HG02588 (cell line): Measurements from ENCODE around the gene PLA2G2C.
"Not testable (repeated sequence)": the region's sequence is repeated elsewhere in the genome, so short reads cannot be mapped to it uniquely, and the experiment has no call there.

ENCODE experiments used
- ATAC-seq: cut with Tn5 transposase; IDR thresholded peaks from one replicate; pipeline ENCODE4 v1.9.1; 2021; ENCODE audit warnings: mild to moderate bottlenecking, moderate library complexity; ENCODE audit not compliant: unreplicated experiment

PLA2G2C gene

GRCh38 chr1:20138346-20138745 is 48.0 kb downstream of the PLA2G2C start:
- ATAC-seq = no peak

GRCh38 chr1:20137604-20138003 is 48.7 kb downstream of the PLA2G2C start:
- no peak for ATAC-seq

DNA sequence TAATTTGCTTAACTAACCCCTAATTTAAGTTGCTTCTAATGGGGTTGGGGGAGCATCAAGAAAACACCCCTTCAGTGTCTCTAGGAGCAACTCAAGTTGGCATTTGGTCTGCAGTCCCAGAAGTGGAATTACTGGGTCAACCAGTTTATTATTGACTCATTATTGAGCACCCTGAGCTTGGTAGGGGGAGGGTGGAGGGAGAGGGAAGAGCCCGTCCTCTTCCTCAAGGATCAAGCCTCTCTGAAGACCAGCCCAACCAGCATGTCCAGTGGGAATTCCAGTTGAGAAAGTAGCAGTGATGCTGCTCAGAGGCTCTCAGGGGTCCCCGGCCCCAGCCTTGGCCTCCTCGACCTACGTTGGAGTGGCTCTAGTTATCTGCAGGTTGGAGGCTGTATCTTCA is 49.3 kb downstream of the PLA2G2C start:
- no peak for ATAC-seq

DNA sequence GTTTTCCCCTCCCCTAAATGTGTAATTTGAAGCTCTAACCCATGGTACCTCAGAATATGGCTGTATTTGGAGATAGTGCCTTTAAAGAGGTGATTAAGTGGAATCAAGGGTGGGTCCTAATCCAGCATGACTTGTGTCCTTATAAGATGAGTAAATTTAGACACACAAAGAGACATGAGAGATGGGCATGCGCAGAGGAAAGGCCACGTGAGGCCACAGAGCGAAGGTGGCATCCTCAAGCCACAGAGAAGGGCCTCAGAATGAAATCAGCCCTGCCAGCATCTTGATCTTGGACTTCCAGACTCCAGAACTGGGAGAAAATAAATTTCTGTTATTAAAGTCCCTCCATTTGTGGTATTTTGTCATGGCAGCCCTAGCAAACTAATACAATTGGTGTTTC is 50.1 kb downstream of the PLA2G2C start:
- no peak for ATAC-seq

DNA sequence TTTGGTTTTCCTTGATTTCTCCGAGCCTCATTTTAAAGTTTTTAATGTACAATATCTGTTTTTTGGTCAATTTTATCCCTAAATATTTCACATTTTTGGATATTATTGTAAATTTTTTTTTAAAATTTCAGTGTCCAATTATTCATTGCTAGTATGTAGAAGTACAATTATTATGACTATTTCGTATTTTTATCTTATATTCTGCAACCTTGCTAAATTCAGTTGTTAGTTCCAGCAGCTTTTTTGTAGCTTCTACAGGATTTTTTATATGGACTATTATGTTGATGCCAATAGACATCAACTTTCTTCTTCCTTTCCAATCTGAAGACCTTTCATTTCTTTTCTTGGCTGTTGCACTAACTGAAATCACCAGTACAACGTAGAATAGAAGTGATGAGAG is 51.3 kb downstream of the PLA2G2C start:
- no peak for ATAC-seq

DNA sequence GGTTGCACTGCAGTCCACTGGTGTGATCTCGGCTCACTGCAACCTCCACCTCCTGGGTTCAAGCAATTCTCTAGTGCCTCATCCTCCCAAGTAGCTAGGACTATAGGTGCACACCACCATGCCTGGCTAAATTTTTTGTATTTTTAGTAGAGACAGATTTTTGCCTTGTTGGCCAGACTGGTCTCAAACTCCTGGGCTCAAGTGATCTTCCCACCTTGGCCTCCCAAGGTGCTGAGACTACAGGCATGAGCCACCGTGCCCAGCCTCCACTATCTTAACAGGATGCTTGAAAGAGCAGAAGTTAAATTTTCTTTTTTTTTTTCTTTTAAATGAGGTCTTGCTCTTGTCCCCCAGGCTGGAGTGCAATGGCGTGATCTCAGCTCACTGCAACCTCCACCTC is 55.8 kb downstream of the PLA2G2C start:
- ATAC-seq = not testable (repeated sequence)

DNA sequence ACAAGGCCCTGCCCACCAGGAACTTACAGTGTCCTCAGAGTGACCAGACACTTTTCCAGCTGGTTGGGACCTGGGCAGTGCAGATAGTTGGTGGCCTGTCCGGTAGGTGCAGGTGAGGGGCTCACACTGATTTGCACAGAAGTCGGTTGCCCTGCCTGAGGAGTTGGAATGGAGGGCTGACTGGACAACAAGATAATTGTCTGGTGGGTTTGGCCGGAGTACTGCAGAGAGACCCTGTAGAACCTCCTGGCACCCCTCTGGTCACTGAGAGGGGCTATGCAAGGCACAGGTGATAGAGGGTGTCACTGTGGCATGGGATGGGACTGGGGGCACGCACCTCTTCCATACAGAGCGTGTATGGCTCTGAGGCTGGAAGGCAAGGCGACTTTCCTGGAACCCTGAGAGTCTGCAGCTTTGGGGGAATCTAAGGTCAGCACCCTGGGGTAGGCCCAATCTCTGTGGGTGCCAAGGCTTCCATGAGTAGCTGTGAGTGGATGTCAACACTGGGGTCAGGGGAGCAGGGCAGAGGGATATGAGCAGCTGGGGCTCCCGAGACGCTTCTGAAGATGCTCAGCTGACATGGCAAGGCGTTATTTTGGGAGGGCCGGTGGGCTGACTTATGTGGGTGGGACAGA is 59.4 kb downstream of the PLA2G2C start:
- ATAC-seq = no peak

DNA sequence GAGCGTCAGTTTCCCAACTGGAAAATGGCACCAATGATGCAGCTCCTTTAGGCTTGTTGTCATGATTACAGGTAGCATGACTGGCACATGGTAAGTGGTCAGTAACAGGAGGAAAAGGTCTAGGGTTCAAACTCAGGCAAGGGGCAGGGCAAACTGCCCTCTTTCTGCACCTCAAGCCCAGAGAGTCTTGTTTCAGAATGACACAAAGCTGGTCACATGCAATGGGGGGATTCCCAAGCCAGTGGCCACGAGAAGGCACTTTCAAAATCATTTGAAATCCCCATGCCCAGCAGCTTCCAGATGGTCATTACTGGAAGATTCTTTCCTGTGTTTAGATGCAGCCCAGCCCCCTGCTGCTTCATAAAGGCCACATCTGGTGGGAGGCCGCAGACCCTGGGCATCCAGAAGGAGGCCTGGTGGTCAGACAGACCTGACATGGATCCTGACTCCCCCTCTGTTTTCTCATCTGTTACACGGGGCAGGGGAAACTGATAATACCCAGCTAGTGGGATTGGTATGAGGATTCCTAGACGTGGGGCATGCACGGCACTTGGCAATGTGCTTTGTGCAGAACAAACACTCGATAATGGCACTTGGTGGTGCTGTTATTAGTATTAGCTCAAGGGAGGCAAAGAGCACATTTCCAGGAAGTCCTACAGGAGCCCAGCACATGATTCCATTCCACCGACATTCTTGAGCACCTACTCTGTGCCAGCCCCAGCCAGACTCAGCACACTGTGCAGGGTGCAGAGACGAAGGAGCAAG is 60.1 kb downstream of the PLA2G2C start:
- peak; percentile 60 for ATAC-seq

DNA sequence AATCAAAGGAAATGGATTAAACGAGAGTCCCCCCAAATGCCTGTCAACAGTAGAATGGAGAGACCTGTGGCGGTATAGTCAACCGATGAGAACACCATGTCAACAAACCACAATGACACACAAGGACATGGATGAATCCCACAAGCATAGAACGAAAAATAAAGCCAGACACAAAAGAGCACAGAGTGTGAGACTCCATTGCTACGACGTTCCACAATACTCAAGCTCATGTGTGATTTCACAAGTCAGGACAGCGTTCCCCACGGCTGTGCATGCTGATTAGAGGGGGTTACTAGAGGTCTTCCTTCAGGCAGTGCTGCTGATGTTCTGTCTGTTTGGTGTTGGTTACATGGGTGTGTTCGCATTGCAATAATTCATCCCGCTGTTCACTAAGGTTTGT is 61.2 kb downstream of the PLA2G2C start:
- no peak for ATAC-seq

- no peak for ATAC-seq
These were observed 61.8 kb downstream of the PLA2G2C start for GRCh38 chr1:20124456-20125057.

- no peak for ATAC-seq
These were observed 62.4 kb downstream of the PLA2G2C start for GRCh38 chr1:20123722-20124455.

- ATAC-seq = no peak
These were observed 65.5 kb downstream of the PLA2G2C start for GRCh38 chr1:20120796-20121195.

DNA sequence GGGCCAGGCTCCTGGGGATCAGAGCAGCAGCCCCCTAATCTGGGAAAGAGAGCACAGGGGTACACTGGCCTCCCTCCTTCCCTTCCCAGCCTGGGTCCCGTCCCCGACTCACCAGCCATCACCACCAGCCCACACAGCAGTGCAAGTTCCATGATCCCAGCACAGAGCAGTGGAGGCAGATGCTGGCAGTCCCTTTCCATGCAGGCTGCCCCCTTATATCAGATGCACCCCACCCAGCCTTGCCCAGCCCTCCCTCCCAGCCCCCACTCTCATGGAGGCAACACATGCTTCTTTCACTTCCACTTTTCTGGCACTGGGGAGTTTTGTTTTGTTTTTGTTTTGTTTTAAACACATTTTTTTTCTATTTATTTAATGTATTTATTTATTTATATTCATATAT is 67.0 kb downstream of the PLA2G2C start, which contains the start of gene PLA2G2D:
TSS of gene PLA2G2D (minus strand) at position 190 of the 400 bp plus-strand sequence. CDS start at position 152, 38 bp downstream.
- no peak for ATAC-seq

DNA sequence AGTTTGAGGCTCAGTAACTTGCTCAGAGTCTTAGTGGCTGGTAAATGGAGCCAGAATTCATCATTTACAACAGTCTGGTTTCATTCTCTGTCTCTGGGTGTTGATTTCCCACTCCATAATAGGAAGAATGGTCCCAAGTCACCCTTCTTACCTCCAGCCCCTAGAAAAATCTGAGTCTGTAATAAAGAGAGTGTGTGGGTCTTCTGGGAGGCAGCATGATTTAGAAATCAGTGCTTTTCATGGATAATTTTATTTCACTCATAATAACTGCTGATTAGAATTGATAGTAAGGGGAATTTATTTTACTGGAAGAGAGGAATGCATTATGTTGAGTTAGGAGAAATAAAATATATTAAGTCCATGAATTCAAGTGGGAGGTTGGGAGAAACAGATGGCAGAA is 69.1 kb downstream of the PLA2G2C start:
- no peak for ATAC-seq

GRCh38 chr1:20115916-20116315 is 70.4 kb downstream of the PLA2G2C start:
- no peak for ATAC-seq

DNA sequence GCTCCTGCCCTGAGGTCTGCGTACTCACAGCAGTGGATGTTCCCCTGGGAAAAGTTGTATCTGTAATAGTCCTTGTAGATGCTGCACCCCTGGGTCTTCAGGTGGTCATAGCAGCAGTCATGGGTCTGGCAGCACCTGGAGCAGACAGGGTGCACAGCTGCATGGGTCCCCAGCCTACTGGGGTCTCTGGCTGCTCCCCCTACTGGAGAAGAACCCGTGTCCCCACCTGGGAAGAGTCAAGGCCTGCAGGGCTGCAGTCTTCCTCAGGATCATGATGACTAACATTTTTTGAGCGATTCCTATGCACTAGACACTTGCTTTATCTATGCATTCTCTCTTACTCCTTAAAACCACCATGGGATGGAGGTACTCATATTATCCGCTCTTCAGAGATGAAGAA is 70.8 kb downstream of the PLA2G2C start:
- ATAC-seq = no peak

GRCh38 chr1:20114021-20114648 is 72.2 kb downstream of the PLA2G2C start:
- no peak for ATAC-seq
